Prostate gland (tissue), 2 donors: Measurements from ENCODE around the gene CNKSR3.

ENCODE experiments used
- CTCF ChIP-seq, 4 experiments: fragments of 200-600 bp in 2 of 4; fragments of 450-650 bp in 2 of 4; sonication (generic) in 2 of 4; IDR thresholded peaks; 1 replicate in 3 of 4; 2 replicates in 1 of 4; pipeline ENCODE4 v1.5.1; 2016 to 2019; ENCODE audit warnings: antibody characterized with exemption in 4 of 4, mild to moderate bottlenecking in 2 of 4, moderate library complexity in 2 of 4
- POLR2A ChIP-seq: fragments of 450-650 bp; IDR thresholded peaks from one replicate; pipeline ENCODE4 v1.6.1; 2016; ENCODE audit warnings: antibody characterized with exemption, mild to moderate bottlenecking

- TF ChIP-seq CTCF (IDR thresholded peaks at IDR 0.05) (no peak), POLR2A (no peak)
Measured at GRCh38 chr6:154384191-154384590, 126.3 kb downstream of the CNKSR3 start.
